Activated CD4-positive, alpha-beta T cell treated with anti-CD3 and anti-CD28 coated beads for 36 hours (primary cell): ENCODE measurements around the gene ARMC12. TPM values are rescaled to one million over a fixed set of nuclear protein-coding genes. Genes with fewer than 3 reads are reported as not detected.

ENCODE experiments used
- ATAC-seq: fragments of 200-7000 bp; cut with Tn5 transposase; one replicate; pipeline ENCODE4 v1.10.0; 2021; ENCODE audit warnings: mild to moderate bottlenecking, moderate library complexity
- CTCF ChIA-PET: fragments of 350-600 bp; sonication (Branson Sonifier 250); formaldehyde crosslinking; loops from one replicate; lab custom pipeline; 2021; ENCODE audit warnings: antibody characterized with exemption; lab: Charles Lee
- POLR2A ChIA-PET: fragments of 350-600 bp; sonication (Branson Sonifier 250); formaldehyde crosslinking; loops from one replicate; lab custom pipeline; 2021; ENCODE audit warnings: antibody characterized with exemption, inconsistent platforms; lab: Charles Lee
- DNase-seq: peaks from one replicate; pipeline ENCODE4 v3.0.0-alpha.2; 2020
- H3K27ac Mint-ChIP-seq: one replicate; pipeline ENCODE4 v1.8.0; 2021; ENCODE audit warnings: mixed read lengths
- H3K27me3 Mint-ChIP-seq: one replicate; pipeline ENCODE4 v1.8.0; 2021; ENCODE audit warnings: mixed read lengths
- H3K36me3 Mint-ChIP-seq: one replicate; pipeline ENCODE4 v1.8.0; 2021; ENCODE audit warnings: low read depth, mixed read lengths
- H3K4me1 Mint-ChIP-seq: one replicate; pipeline ENCODE4 v1.8.0; 2021; ENCODE audit warnings: mixed read lengths
- H3K4me3 Mint-ChIP-seq: one replicate; pipeline ENCODE4 v1.8.0; 2021; ENCODE audit warnings: mild to moderate bottlenecking, moderate library complexity, mixed read lengths
- H3K9me3 Mint-ChIP-seq: one replicate; pipeline ENCODE4 v1.8.0; 2021; ENCODE audit warnings: low read depth, mixed read lengths
- intact Hi-C, 2 experiments: fragments of 100-400 bp; cut with DNase I in 1 of 2; cut with micrococcal nuclease in 1 of 2; formaldehyde crosslinking; loops; one replicate each; pipeline versions ENCODE4 v1.14.2 to v1.15.1; 2022 to 2024; cut with DNase I, micrococcal nuclease
- total RNA-seq, 2 experiments: library from RNA; stranded (reverse); gene quantifications; one replicate each; pipeline ENCODE4 v1.2.3, GENCODE V29; 2021

The ARMC12 gene
- total RNA-seq, 2 experiments from 2014 or later, result 1.3 to 3.0 TPM

GRCh38 chr6:35727231-35727934 lies 9.4 kb upstream of the ARMC12 start:
- POLR2A ChIA-PET, result interaction anchor here (0.9 to 1.4 kb wide), 4 partner anchors 8 to 17 kb away, joined by 3 to 7 read pairs (median 3); no protein-coding TSS in a partner anchor
- CTCF ChIA-PET, result interaction anchor here (0.7 to 2.4 kb wide), 5 partner anchors 9 to 140 kb away, joined by 4 to 7 read pairs (median 5); no protein-coding TSS in a partner anchor
- DNase-seq (no peak), ATAC-seq (no peak)
- peak overlapping the region; percentile 62 for H3K4me3 Mint-ChIP-seq
- H3K4me1 Mint-ChIP-seq, result peaks cover 82% of the 10 kb centered on the region
- intact Hi-C loops, result loop anchor here (2.0 to 5.0 kb wide), 2 partner anchors 17 to 950 kb away; partner anchors contain the start of gene CDKN1A (in 1 of the 2)
- peak overlapping the region; percentile 91 for H3K27ac Mint-ChIP-seq
- no peaks in the 10 kb centered on the region for H3K9me3 Mint-ChIP-seq
- H3K36me3 Mint-ChIP-seq, result no peaks in the 10 kb centered on the region
- no peaks in the 10 kb centered on the region for H3K27me3 Mint-ChIP-seq

- Mint-ChIP-seq H3K27ac (peak overlapping the region; percentile 92), H3K36me3 (no peaks in the 10 kb centered on the region), H3K27me3 (no peaks in the 10 kb centered on the region), H3K9me3 (no peaks in the 10 kb centered on the region), H3K4me1 (peaks cover 86% of the 10 kb centered on the region), H3K4me3 (peak overlapping the region; percentile 62)
- CTCF ChIA-PET, result interaction anchor here (0.7 to 2.4 kb wide), 7 partner anchors 8 to 143 kb away, joined by 3 to 7 read pairs (median 4); no protein-coding TSS in a partner anchor
- intact Hi-C loops, result loop anchor here (1.0 to 5.0 kb wide), 5 partner anchors 9 to 949 kb away; partner anchors contain the start of genes CDKN1A (in 1 of the 2) and FKBP5 (in 1 of the 2)
- DNase-seq, result peak; percentile 93
- POLR2A ChIA-PET, result interaction anchor here (0.6 to 1.4 kb wide), 5 partner anchors 8 to 254 kb away, joined by 3 to 7 read pairs (median 3); no protein-coding TSS in a partner anchor
- ATAC-seq, result peak; percentile 40
Measured at GRCh38 chr6:35727935-35728682, 8.7 kb upstream of the ARMC12 start.

- no peaks in the 10 kb centered on the region for H3K9me3 Mint-ChIP-seq
- ChIA-PET POLR2A (interaction anchor here (0.6 to 1.0 kb wide), 2 partner anchors 9 to 255 kb away, joined by 3 read pairs; no protein-coding TSS in a partner anchor), CTCF (interaction anchor here (0.8 to 2.4 kb wide), 6 partner anchors 7 to 144 kb away, joined by 3 to 7 read pairs (median 4); no protein-coding TSS in a partner anchor)
- H3K4me3 Mint-ChIP-seq, result peak overlapping the region; percentile 62
- intact Hi-C loops, result loop anchor here (1.0 to 5.0 kb wide), 4 partner anchors 10 to 948 kb away; partner anchors contain the start of genes CDKN1A (in 1 of the 2) and FKBP5 (in 1 of the 2)
- ATAC-seq (no peak), DNase-seq (peak; percentile 69)
- H3K4me1 Mint-ChIP-seq, result peaks cover 88% of the 10 kb centered on the region
- H3K27me3 Mint-ChIP-seq, result no peaks in the 10 kb centered on the region
- peak overlapping the region; percentile 92 for H3K27ac Mint-ChIP-seq
- H3K36me3 Mint-ChIP-seq, result no peaks in the 10 kb centered on the region
Measured at GRCh38 chr6:35728683-35729678, 7.9 kb upstream of the ARMC12 start.

GRCh38 chr6:35729722-35730121 lies 7.1 kb upstream of the ARMC12 start:
- Mint-ChIP-seq H3K4me3 (no peak overlapping the region), H3K4me1 (peaks cover 88% of the 10 kb centered on the region), H3K36me3 (no peaks in the 10 kb centered on the region), H3K9me3 (no peaks in the 10 kb centered on the region), H3K27me3 (no peaks in the 10 kb centered on the region), H3K27ac (peak overlapping the region; percentile 80)
- no peak for ATAC-seq
- intact Hi-C loops, result loop anchor here (2.0 to 5.0 kb wide), 8 partner anchors 41 to 948 kb away; partner anchors contain the start of genes BRPF3 (in 1 of the 2), CDKN1A (in 1 of the 2), FANCE (in 1 of the 2) and FKBP5 (in 1 of the 2)
- POLR2A ChIA-PET, result no interaction called here
- no peak for DNase-seq
- CTCF ChIA-PET, result interaction anchor here (0.6 to 1.0 kb wide), 2 partner anchors 43 to 146 kb away, joined by 3 to 4 read pairs; no protein-coding TSS in a partner anchor

GRCh38 chr6:35730745-35731413 lies 6.0 kb upstream of the ARMC12 start:
- intact Hi-C loops, result loop anchor here (1.0 to 5.0 kb wide), 7 partner anchors 62 to 711 kb away; partner anchors contain the start of genes BRPF3 (in 1 of the 2), FANCE (in 1 of the 2), KCTD20 (in 1 of the 2) and PXT1 (in 1 of the 2)
- DNase-seq, result no peak
- POLR2A ChIA-PET, result no interaction called here

GRCh38 chr6:35731414-35731735 lies 5.5 kb upstream of the ARMC12 start:
- H3K4me3 Mint-ChIP-seq, result peak overlapping the region; percentile 77
- DNase-seq (peak; percentile 97), ATAC-seq (peak; percentile 43)
- H3K27ac Mint-ChIP-seq, result peak overlapping the region; percentile 95
- intact Hi-C loops, result loop anchor here (1.0 to 5.0 kb wide), 7 partner anchors 62 to 711 kb away; partner anchors contain the start of genes BRPF3 (in 1 of the 2), FANCE (in 1 of the 2), KCTD20 (in 1 of the 2) and PXT1 (in 1 of the 2)
- no peaks in the 10 kb centered on the region for H3K27me3 Mint-ChIP-seq
- H3K9me3 Mint-ChIP-seq, result no peaks in the 10 kb centered on the region
- POLR2A ChIA-PET, result interaction anchor here (0.6 to 1.1 kb wide), 2 partner anchors 11 to 220 kb away, joined by 3 to 6 read pairs; no protein-coding TSS in a partner anchor
- H3K36me3 Mint-ChIP-seq, result no peaks in the 10 kb centered on the region
- H3K4me1 Mint-ChIP-seq, result peaks cover 88% of the 10 kb centered on the region
- CTCF ChIA-PET, result interaction anchor here (1.1 to 1.8 kb wide), 8 partner anchors 12 to 140 kb away, joined by 3 to 5 read pairs (median 4); no protein-coding TSS in a partner anchor

More at GRCh38 chr6:35730745-35731413, 6.0 kb upstream of the ARMC12 start:
- Mint-ChIP-seq H3K36me3 (no peaks in the 10 kb centered on the region), H3K4me3 (peak overlapping the region; percentile 77), H3K4me1 (peaks cover 88% of the 10 kb centered on the region), H3K9me3 (no peaks in the 10 kb centered on the region), H3K27ac (peak overlapping the region; percentile 65), H3K27me3 (no peaks in the 10 kb centered on the region)
- CTCF ChIA-PET, result interaction anchor here (0.7 to 1.8 kb wide), 5 partner anchors 13 to 140 kb away, joined by 3 to 5 read pairs (median 5); no protein-coding TSS in a partner anchor
- peak; percentile 1 for ATAC-seq

- POLR2A ChIA-PET, result interaction anchor here (0.6 to 1.1 kb wide), 8 partner anchors 12 to 220 kb away, joined by 3 to 14 read pairs (median 4); no protein-coding TSS in a partner anchor
- peak overlapping the region; percentile 95 for H3K27ac Mint-ChIP-seq
- no peaks in the 10 kb centered on the region for H3K36me3 Mint-ChIP-seq
- peak; percentile 57 for ATAC-seq
- peak overlapping the region; percentile 77 for H3K4me3 Mint-ChIP-seq
- CTCF ChIA-PET, result interaction anchor here (0.6 to 2.8 kb wide), 14 partner anchors 12 to 152 kb away, joined by 3 to 11 read pairs (median 4); no protein-coding TSS in a partner anchor
- H3K9me3 Mint-ChIP-seq, result no peaks in the 10 kb centered on the region
- H3K4me1 Mint-ChIP-seq, result peaks cover 84% of the 10 kb centered on the region
- peak; percentile 99 for DNase-seq
- H3K27me3 Mint-ChIP-seq, result no peaks in the 10 kb centered on the region
- intact Hi-C loops, result loop anchor here (1.0 to 5.0 kb wide), 13 partner anchors 13 to 710 kb away; partner anchors contain the start of genes BRPF3 (in 1 of the 2), FANCE (in 1 of the 2), FKBP5 (in 1 of the 2) and KCTD20 (in 1 of the 2)
Measured at GRCh38 chr6:35731736-35732532, 4.9 kb upstream of the ARMC12 start.

- Mint-ChIP-seq H3K4me3 (no peak overlapping the region), H3K4me1 (peaks cover 79% of the 10 kb centered on the region), H3K9me3 (no peaks in the 10 kb centered on the region), H3K36me3 (no peaks in the 10 kb centered on the region), H3K27ac (peak overlapping the region; percentile 95), H3K27me3 (no peaks in the 10 kb centered on the region)
- no peak for DNase-seq
- ChIA-PET POLR2A (interaction anchor here (0.6 to 0.9 kb wide), 4 partner anchors 47 to 252 kb away, joined by 3 to 4 read pairs (median 3); no protein-coding TSS in a partner anchor), CTCF (interaction anchor here (0.7 to 7.1 kb wide), 14 partner anchors 15 to 152 kb away, joined by 3 to 178 read pairs (median 4); no protein-coding TSS in a partner anchor)
- intact Hi-C loops, result loop anchor here (2.0 to 5.0 kb wide), 9 partner anchors 15 to 709 kb away; partner anchors contain the start of genes BRPF3 (in 1 of the 2), FANCE (in 1 of the 2), KCTD20 (in 1 of the 2) and PXT1 (in 1 of the 2)
- no peak for ATAC-seq
Measured at GRCh38 chr6:35733633-35734032, 3.2 kb upstream of the ARMC12 start.
